Vagina (tissue), 2 donors: ENCODE measurements around the gene RFTN1.
"Not testable (repeated sequence)": the region's sequence is repeated elsewhere in the genome, so short reads cannot be mapped to it uniquely, and the experiment has no call there.

Experiments
- CTCF ChIP-seq, 3 experiments: fragments of 450-650 bp in 2 of 3; fragments of 200-600 bp in 1 of 3; sonication (generic) in 1 of 3; IDR thresholded peaks; one replicate each; pipeline ENCODE4 v1.5.1; 2017 to 2019; ENCODE audit warnings: antibody characterized with exemption in 3 of 3, mild to moderate bottlenecking in 2 of 3, moderate library complexity in 2 of 3
- POLR2A ChIP-seq, 2 donors: fragments of 450-650 bp; IDR thresholded peaks; one replicate each; pipeline ENCODE4 v1.6.1; 2017; ENCODE audit warnings: antibody characterized with exemption in 2 of 2, mild to moderate bottlenecking in 2 of 2, moderate library complexity in 2 of 2
- POLR2AphosphoS5 ChIP-seq, 2 donors: sonication (generic); formaldehyde crosslinking; IDR thresholded peaks; one replicate each; pipeline ENCODE4 v1.9.0; 2017; ENCODE audit warnings: antibody characterized with exemption in 2 of 2, mild to moderate bottlenecking in 2 of 2, low read depth in 1 of 2; ENCODE audit not compliant: insufficient read depth in 1 of 2

- TF ChIP-seq POLR2AphosphoS5 (IDR thresholded peaks at IDR 0.05; ENCODE audit: insufficient read depth in 1 of 2, low read depth in 1 of 2); CTCF (IDR thresholded peaks at IDR 0.05); POLR2A (IDR thresholded peaks at IDR 0.05): not testable (repeated sequence)
These were observed 203.0 kb downstream of the RFTN1 start for GRCh38 chr3:16310486-16310885.
